ENCODE measurements around the gene ANKRD16. TPM values are rescaled to one million over a fixed set of nuclear protein-coding genes. Genes with fewer than 3 reads are reported as not detected.

The ANKRD16 gene
- total RNA-seq, 1 experiment from 2014 or later, result 12.2 TPM

GRCh38 chr10:5927306-5927705 is 37.6 kb upstream of the ANKRD16 start:
- H3K4me3 Mint-ChIP-seq, result no peak overlapping the region

More at GRCh38 chr10:5927306-5927705, 37.6 kb upstream of the ANKRD16 start:
- CTCF ChIA-PET, result interaction anchor here (0.6 kb wide), 1 partner anchor 159 kb away, joined by 4 read pairs; no protein-coding TSS in a partner anchor
- no peak for ATAC-seq
- no peak for TF ChIP-seq SMAD4 (CRISPR knock-in tag; IDR thresholded peaks at IDR 0.05)
- TF ChIP-seq ZNF317 (CRISPR knock-in tag; IDR thresholded peaks at IDR 0.05; ENCODE audit: borderline replicate concordance, low read depth), result no peak
- TF ChIP-seq, protein P1, sequence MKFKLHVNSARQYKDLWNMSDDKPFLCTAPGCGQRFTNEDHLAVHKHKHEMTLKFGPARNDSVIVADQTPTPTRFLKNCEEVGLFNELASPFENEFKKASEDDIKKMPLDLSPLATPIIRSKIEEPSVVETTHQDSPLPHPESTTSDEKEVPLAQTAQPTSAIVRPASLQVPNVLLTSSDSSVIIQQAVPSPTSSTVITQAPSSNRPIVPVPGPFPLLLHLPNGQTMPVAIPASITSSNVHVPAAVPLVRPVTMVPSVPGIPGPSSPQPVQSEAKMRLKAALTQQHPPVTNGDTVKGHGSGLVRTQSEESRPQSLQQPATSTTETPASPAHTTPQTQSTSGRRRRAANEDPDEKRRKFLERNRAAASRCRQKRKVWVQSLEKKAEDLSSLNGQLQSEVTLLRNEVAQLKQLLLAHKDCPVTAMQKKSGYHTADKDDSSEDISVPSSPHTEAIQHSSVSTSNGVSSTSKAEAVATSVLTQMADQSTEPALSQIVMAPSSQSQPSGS (CRISPR knock-in tag; IDR thresholded peaks at IDR 0.05; ENCODE audit: borderline replicate concordance, low read depth), result no peak
- no peak for TF ChIP-seq MXD4 (CRISPR knock-in tag; IDR thresholded peaks at IDR 0.05; ENCODE audit: borderline replicate concordance)
- no peak for TF ChIP-seq SP1 (CRISPR knock-in tag; conservative IDR thresholded peaks at IDR 0.05)
- TF ChIP-seq, protein P2, sequence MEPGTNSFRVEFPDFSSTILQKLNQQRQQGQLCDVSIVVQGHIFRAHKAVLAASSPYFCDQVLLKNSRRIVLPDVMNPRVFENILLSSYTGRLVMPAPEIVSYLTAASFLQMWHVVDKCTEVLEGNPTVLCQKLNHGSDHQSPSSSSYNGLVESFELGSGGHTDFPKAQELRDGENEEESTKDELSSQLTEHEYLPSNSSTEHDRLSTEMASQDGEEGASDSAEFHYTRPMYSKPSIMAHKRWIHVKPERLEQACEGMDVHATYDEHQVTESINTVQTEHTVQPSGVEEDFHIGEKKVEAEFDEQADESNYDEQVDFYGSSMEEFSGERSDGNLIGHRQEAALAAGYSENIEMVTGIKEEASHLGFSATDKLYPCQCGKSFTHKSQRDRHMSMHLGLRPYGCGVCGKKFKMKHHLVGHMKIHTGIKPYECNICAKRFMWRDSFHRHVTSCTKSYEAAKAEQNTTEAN (CRISPR knock-in tag; IDR thresholded peaks at IDR 0.05), result no peak
- TF ChIP-seq, protein P3, sequence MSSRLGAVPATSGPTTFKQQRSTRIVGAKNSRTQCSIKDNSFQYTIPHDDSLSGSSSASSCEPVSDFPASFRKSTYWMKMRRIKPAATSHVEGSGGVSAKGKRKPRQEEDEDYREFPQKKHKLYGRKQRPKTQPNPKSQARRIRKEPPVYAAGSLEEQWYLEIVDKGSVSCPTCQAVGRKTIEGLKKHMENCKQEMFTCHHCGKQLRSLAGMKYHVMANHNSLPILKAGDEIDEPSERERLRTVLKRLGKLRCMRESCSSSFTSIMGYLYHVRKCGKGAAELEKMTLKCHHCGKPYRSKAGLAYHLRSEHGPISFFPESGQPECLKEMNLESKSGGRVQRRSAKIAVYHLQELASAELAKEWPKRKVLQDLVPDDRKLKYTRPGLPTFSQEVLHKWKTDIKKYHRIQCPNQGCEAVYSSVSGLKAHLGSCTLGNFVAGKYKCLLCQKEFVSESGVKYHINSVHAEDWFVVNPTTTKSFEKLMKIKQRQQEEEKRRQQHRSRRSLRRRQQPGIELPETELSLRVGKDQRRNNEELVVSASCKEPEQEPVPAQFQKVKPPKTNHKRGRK (CRISPR knock-in tag; IDR thresholded peaks at IDR 0.05; ENCODE audit: borderline replicate concordance), result no peak
- no peak for TF ChIP-seq GTF2I (CRISPR knock-in tag; conservative IDR thresholded peaks at IDR 0.05)
- TF ChIP-seq CREB1 (CRISPR knock-in tag; IDR thresholded peaks at IDR 0.05), result no peak
- TF ChIP-seq ZNF232 (CRISPR knock-in tag; IDR thresholded peaks at IDR 0.05), result no peak
- TF ChIP-seq ATF6 (CRISPR knock-in tag; IDR thresholded peaks at IDR 0.05), result no peak
- TF ChIP-seq ESRRA (CRISPR knock-in tag; IDR thresholded peaks at IDR 0.05; ENCODE audit: borderline replicate concordance), result no peak
- no peak for TF ChIP-seq MYBL2 (CRISPR knock-in tag; IDR thresholded peaks at IDR 0.05)
- no peak for TF ChIP-seq ZMAT4 (CRISPR knock-in tag; IDR thresholded peaks at IDR 0.05)
- TF ChIP-seq ZNF281 (CRISPR knock-in tag; IDR thresholded peaks at IDR 0.05), result no peak
- TF ChIP-seq TEAD1 (CRISPR knock-in tag; IDR thresholded peaks at IDR 0.05), result no peak
- no peak for TF ChIP-seq ZNF423 (CRISPR knock-in tag; IDR thresholded peaks at IDR 0.05)
- no peak for TF ChIP-seq NFYB (CRISPR knock-in tag; conservative IDR thresholded peaks at IDR 0.05; ENCODE audit: low read depth)
- TF ChIP-seq, protein P4, sequence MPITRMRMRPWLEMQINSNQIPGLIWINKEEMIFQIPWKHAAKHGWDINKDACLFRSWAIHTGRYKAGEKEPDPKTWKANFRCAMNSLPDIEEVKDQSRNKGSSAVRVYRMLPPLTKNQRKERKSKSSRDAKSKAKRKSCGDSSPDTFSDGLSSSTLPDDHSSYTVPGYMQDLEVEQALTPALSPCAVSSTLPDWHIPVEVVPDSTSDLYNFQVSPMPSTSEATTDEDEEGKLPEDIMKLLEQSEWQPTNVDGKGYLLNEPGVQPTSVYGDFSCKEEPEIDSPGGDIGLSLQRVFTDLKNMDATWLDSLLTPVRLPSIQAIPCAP (CRISPR knock-in tag; IDR thresholded peaks at IDR 0.05), result no peak
- H3K27me3 Mint-ChIP-seq (ENCODE audit: low read depth), result no peaks in the 10 kb centered on the region
- no peak for DNase-seq (ENCODE audit: low spot score)
- peaks cover 80% of the 10 kb centered on the region for H3K36me3 Mint-ChIP-seq
- H3K9me3 Mint-ChIP-seq, result no peaks in the 10 kb centered on the region
- H3K4me1 Mint-ChIP-seq, result no peaks in the 10 kb centered on the region
- H3K27ac Mint-ChIP-seq, result no peak overlapping the region
- POLR2A ChIA-PET, result interaction anchor here (0.9 kb wide), 1 partner anchor 9 kb away, joined by 3 read pairs; no protein-coding TSS in a partner anchor

All from WTC11 (cell line).